ENCODE results near the gene LRRC23. TPM values are rescaled to one million over a fixed set of nuclear protein-coding genes. Genes with fewer than 3 reads are reported as not detected.

Gene LRRC23
- polyA plus RNA-seq, 3 donors: 4.9 to 6.8 (median 5.1) TPM

GRCh38 chr12:6921539-6921938 lies 16.9 kb downstream of the LRRC23 start:
- intact Hi-C loops (cut with micrococcal nuclease): loop anchor here (5.0 kb wide), 3 partner anchors 171 to 191 kb away; partner anchors contain the start of genes C1R (in 2 of the 2) and C1RL (in 1 of the 2)
- Mint-ChIP-seq H3K27me3 (ENCODE audit: low read depth in 3 of 3) (peaks cover 43 to 48% (median 48%) of the 10 kb centered on the region in 3 donors), H3K4me3 (peak overlapping the region in 1 of 2 donors; percentile 63), H3K4me1 (peaks cover 31% of the 10 kb centered on the region), H3K27ac (peak overlapping the region in 1 of 7 donors; percentile 35), H3K36me3 (peaks cover 0 to 2% of the 10 kb centered on the region in 2 donors), H3K9me3 (peaks cover 0 to 2% (median 0%) of the 10 kb centered on the region in 7 donors)
- Histone ChIP-seq H2AFZ (ENCODE audit: insufficient read depth, low read depth, low read length, poor library complexity, severe bottlenecking) (no peak overlapping the region), H3K4me3 (replicated peaks in 1 of 3; ENCODE audit: low read depth in 2 of 3, low read length in 3 of 3) (no peak overlapping the region), H4K20me1 (ENCODE audit: insufficient read depth, low read length) (no peaks in the 10 kb centered on the region), H3K79me2 (ENCODE audit: insufficient read depth, low read length) (no peaks in the 10 kb centered on the region), H3K9me3 (replicated peaks in 1 of 2; ENCODE audit: control insufficient read depth in 1 of 2, insufficient read depth in 1 of 2, low read length in 2 of 2) (no peaks in the 10 kb centered on the region), H3K27ac (ENCODE audit: low read depth in 1 of 2, low read length in 2 of 2) (no peak overlapping the region), H3K36me3 (replicated peaks in 1 of 2; ENCODE audit: control insufficient read depth in 1 of 2, insufficient read depth in 2 of 2, low read length in 2 of 2) (no peaks in the 10 kb centered on the region), H3K4me2 (replicated peaks; ENCODE audit: extremely low read depth, low read length, poor library complexity, severe bottlenecking) (no peak overlapping the region), H3K27me3 (ENCODE audit: control insufficient read depth in 2 of 2, insufficient read depth in 2 of 2, low read length in 2 of 2) (peaks cover 0 to 30% of the 10 kb centered on the region in 2 donors), H3K4me1 (ENCODE audit: control insufficient read depth in 1 of 2, insufficient read depth in 2 of 2, low read length in 2 of 2) (peaks cover 31 to 33% of the 10 kb centered on the region in 2 donors), H3K9ac (ENCODE audit: insufficient read depth, low read length, poor library complexity, severe bottlenecking) (no peak overlapping the region)
- TF ChIP-seq, protein P1, sequence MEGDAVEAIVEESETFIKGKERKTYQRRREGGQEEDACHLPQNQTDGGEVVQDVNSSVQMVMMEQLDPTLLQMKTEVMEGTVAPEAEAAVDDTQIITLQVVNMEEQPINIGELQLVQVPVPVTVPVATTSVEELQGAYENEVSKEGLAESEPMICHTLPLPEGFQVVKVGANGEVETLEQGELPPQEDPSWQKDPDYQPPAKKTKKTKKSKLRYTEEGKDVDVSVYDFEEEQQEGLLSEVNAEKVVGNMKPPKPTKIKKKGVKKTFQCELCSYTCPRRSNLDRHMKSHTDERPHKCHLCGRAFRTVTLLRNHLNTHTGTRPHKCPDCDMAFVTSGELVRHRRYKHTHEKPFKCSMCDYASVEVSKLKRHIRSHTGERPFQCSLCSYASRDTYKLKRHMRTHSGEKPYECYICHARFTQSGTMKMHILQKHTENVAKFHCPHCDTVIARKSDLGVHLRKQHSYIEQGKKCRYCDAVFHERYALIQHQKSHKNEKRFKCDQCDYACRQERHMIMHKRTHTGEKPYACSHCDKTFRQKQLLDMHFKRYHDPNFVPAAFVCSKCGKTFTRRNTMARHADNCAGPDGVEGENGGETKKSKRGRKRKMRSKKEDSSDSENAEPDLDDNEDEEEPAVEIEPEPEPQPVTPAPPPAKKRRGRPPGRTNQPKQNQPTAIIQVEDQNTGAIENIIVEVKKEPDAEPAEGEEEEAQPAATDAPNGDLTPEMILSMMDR (IDR thresholded peaks at IDR 0.05): no peak
- no peak for DNase-seq
- 97% methylated on average over 7 of the region's 7 CpGs for WGBS (ENCODE audit: insufficient coverage)

DNA sequence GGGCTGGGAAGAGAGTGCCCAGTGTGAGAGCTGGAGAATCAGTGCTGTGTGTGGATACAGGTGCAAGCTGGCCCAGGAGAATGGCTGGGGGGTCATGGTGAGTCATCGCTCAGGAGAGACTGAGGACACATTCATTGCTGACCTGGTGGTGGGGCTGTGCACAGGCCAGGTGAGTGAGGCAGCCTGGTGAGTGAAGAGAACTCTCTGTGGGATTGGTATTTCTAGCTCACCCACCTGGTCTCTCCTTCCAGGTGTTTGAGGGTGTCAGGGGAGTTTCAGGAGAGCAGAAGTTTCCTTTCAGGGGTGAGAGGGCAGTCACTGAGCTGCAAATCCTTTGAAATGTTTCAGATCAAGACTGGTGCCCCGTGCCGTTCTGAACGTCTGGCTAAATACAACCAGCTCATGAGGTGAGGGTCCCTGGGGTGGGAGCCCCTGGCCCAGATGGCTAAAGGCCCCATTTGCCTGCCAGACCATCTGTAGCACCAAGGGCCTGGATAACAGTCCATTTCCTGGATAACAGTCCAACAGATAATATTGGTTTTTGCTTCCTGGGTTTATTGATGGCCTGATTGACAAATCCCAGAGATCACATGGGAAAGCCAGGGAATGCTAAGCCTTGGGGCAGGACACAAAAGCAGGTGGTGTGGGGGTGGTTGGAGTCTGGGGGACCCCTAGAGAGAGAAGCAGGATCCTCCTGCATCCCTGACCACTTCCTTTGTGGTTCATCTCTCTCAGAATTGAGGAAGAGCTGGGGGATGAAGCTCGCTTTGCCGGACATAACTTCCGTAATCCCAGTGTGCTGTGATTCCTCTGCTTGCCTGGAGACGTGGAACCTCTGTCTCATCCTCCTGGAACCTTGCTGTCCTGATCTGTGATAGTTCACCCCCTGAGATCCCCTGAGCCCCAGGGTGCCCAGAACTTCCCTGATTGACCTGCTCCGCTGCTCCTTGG lies 17.6 kb downstream of the LRRC23 start:
- WGBS (ENCODE audit: insufficient coverage): 33% methylated on average over 9 of the region's 9 CpGs
- H3K4me3 Mint-ChIP-seq: peak overlapping the region; percentile 67 to 92
- peak overlapping the region in 2 of 3 experiments; percentile 2 to 53 for H3K4me3 ChIP-seq (replicated peaks in 1 of 3; ENCODE audit: low read depth in 2 of 3, low read length in 3 of 3)
- peaks cover 37% of the 10 kb centered on the region for H3K4me1 Mint-ChIP-seq
- peak overlapping the region in 1 of 2 donors; percentile 7 for H3K27ac ChIP-seq (ENCODE audit: low read depth in 1 of 2, low read length in 2 of 2)
- intact Hi-C loops (cut with micrococcal nuclease): loop anchor here (5.0 kb wide), 3 partner anchors 170 to 190 kb away; partner anchors contain the start of genes C1R (in 2 of the 2) and C1RL (in 1 of the 2)
- no peaks in the 10 kb centered on the region for H3K9me3 ChIP-seq (replicated peaks in 1 of 2; ENCODE audit: control insufficient read depth in 1 of 2, insufficient read depth in 1 of 2, low read length in 2 of 2)
- H3K4me1 ChIP-seq (ENCODE audit: control insufficient read depth in 1 of 2, insufficient read depth in 2 of 2, low read length in 2 of 2): peaks cover 36 to 40% of the 10 kb centered on the region in 2 donors
- peaks cover 3 to 33% of the 10 kb centered on the region in 2 donors for H3K27me3 ChIP-seq (ENCODE audit: control insufficient read depth in 2 of 2, insufficient read depth in 2 of 2, low read length in 2 of 2)
- peak overlapping the region; percentile 55 for H3K4me2 ChIP-seq (replicated peaks; ENCODE audit: extremely low read depth, low read length, poor library complexity, severe bottlenecking)
- peak in 2 of 3 donors; percentile 66 to 76 for DNase-seq
- no peaks in the 10 kb centered on the region for H3K79me2 ChIP-seq (ENCODE audit: insufficient read depth, low read length)
- peak overlapping the region in 4 of 7 donors; percentile 54 to 70 (median 64) for H3K27ac Mint-ChIP-seq
- peaks cover 0 to 2% (median 0%) of the 10 kb centered on the region in 7 donors for H3K9me3 Mint-ChIP-seq
- no peaks in the 10 kb centered on the region for H3K36me3 ChIP-seq (replicated peaks in 1 of 2; ENCODE audit: control insufficient read depth in 1 of 2, insufficient read depth in 2 of 2, low read length in 2 of 2)
- no peak overlapping the region for H2AFZ ChIP-seq (ENCODE audit: insufficient read depth, low read depth, low read length, poor library complexity, severe bottlenecking)
- TF ChIP-seq, protein P1 (IDR thresholded peaks at IDR 0.05): no peak
- H3K27me3 Mint-ChIP-seq (ENCODE audit: low read depth in 3 of 3): peaks cover 43 to 52% (median 48%) of the 10 kb centered on the region in 3 donors
- no peaks in the 10 kb centered on the region for H4K20me1 ChIP-seq (ENCODE audit: insufficient read depth, low read length)
- H3K36me3 Mint-ChIP-seq: peaks cover 0 to 7% of the 10 kb centered on the region in 2 donors
- no peak overlapping the region for H3K9ac ChIP-seq (ENCODE audit: insufficient read depth, low read length, poor library complexity, severe bottlenecking)

All from CD14-positive monocyte (primary cell).